ENCODE measurements around the gene SHISAL1.
"Not testable (repeated sequence)": the region's sequence is repeated elsewhere in the genome, so short reads cannot be mapped to it uniquely, and the experiment has no call there.

Gene SHISAL1

GRCh38 chr22:44325718-44326490 lies 13.2 kb upstream of the SHISAL1 start:
- no peak for DNase-seq

GRCh38 chr22:44323140-44323790 lies 10.5 kb upstream of the SHISAL1 start:
- not testable (repeated sequence) for DNase-seq

GRCh38 chr22:44319685-44320084 lies 6.9 kb upstream of the SHISAL1 start:
- DNase-seq: no peak

- DNase-seq: no peak
These were observed 6.0 kb upstream of the SHISAL1 start for GRCh38 chr22:44318751-44319150.

- no peak for DNase-seq
These were observed 5.3 kb upstream of the SHISAL1 start for GRCh38 chr22:44317886-44318637.

GRCh38 chr22:44317123-44317444 lies 4.3 kb upstream of the SHISAL1 start:
- no peak for DNase-seq

- DNase-seq: no peak
These were observed 3.8 kb upstream of the SHISAL1 start for GRCh38 chr22:44316393-44317122.

GRCh38 chr22:44314425-44315067 lies 1.8 kb upstream of the SHISAL1 start:
- no peak for DNase-seq

- DNase-seq: no peak
These were observed 745 bp upstream of the SHISAL1 start for GRCh38 chr22:44313385-44314006.

- no peak for DNase-seq
These were observed 938 bp downstream of the SHISAL1 start for GRCh38 chr22:44311855-44312170.

GRCh38 chr22:44311104-44311854 lies 1.5 kb downstream of the SHISAL1 start:
- DNase-seq: no peak

- DNase-seq: no peak
These were observed 3.1 kb downstream of the SHISAL1 start for GRCh38 chr22:44309647-44310046.

GRCh38 chr22:44309137-44309536 lies 3.6 kb downstream of the SHISAL1 start:
- DNase-seq: no peak

GRCh38 chr22:44307509-44308169 lies 5.1 kb downstream of the SHISAL1 start:
- DNase-seq: no peak

- no peak for DNase-seq
These were observed 6.9 kb downstream of the SHISAL1 start for GRCh38 chr22:44305888-44306287.

GRCh38 chr22:44305455-44305854 lies 7.3 kb downstream of the SHISAL1 start:
- no peak for DNase-seq

- DNase-seq: no peak
These were observed 7.8 kb downstream of the SHISAL1 start for GRCh38 chr22:44304911-44305310.

GRCh38 chr22:44304354-44304753 lies 8.4 kb downstream of the SHISAL1 start:
- DNase-seq: no peak

- DNase-seq: not testable (repeated sequence)
These were observed 10.4 kb downstream of the SHISAL1 start for GRCh38 chr22:44302363-44302762.

GRCh38 chr22:44301039-44301438 lies 11.7 kb downstream of the SHISAL1 start:
- DNase-seq: no peak

GRCh38 chr22:44299124-44299523 lies 13.6 kb downstream of the SHISAL1 start:
- DNase-seq: no peak

All from CD4-positive, alpha-beta T cell treated with Interleukin-21 for 1 hour (primary cell).